ENCODE data around the gene COL17A1. TPM values are rescaled to one million over a fixed set of nuclear protein-coding genes. Genes with fewer than 3 reads are reported as not detected.

The COL17A1 gene
- total RNA-seq, 1 experiment from 2014 or later = 0.26 TPM

- ATAC-seq = no peak
- CTCF ChIA-PET = no interaction called here
These were observed 2.6 kb upstream of the COL17A1 start for GRCh38 chr10:104088239-104088638.

DNA sequence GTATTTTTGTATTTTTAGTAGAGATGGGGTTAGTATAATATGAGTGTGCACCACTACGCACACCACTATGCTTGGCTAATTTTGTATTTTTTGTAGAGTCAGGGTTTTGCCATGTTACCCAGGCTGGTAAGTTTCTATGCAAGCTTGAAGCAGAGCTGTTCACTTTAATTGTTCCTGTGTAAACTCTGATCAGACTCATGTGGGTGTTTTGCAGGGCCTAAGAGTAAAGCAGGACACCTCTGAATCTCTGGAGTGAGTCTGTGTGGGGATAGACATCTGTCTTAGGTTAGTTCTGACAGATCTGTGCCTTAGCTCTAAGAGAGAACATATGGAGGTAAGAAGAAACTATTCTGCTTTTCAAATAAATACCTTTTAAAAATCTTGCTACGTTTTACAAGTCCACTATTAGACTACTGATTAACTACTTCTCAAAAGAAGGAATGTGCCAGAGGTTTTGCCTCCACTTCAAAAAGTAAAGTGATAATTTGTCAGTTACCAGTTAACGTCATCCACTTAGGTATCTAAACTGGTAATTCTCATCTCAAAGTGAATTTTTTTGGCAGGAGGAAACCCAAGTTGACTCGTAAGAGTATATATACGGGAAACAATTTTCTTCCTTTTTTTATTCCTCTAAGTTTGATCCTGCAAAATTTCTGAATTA lies 1.1 kb downstream of the COL17A1 start:
- no peak overlapping the region for H3K27ac ChIP-seq (ENCODE audit: low read length)
- no peaks in the 10 kb centered on the region for H3K27me3 ChIP-seq (ENCODE audit: control insufficient read depth, insufficient read depth, low read length)
- in situ Hi-C loops (cut with HindIII; ENCODE audit: low pct_unique_long_range_greater_than_20kb, low sequenced_read_pairs) (no loop called here), intact Hi-C loops (cut with micrococcal nuclease; ENCODE audit: unreplicated experiment) (no loop called here)
- H3K4me3 ChIP-seq (ENCODE audit: low read depth in 2 of 2, low read length in 2 of 2) = no peak overlapping the region
- no peak for DNase-seq (ENCODE audit: low read depth, low spot score)
- CTCF ChIA-PET = no interaction called here
- TF ChIP-seq REST (IDR thresholded peaks at IDR 0.05; ENCODE audit: insufficient read depth in 1 of 2, low read depth in 2 of 2, low read length in 1 of 2) (no peak), CTCF (IDR thresholded peaks at IDR 0.05) (no peak), SIN3A (IDR thresholded peaks at IDR 0.05; ENCODE audit: borderline replicate concordance, insufficient read depth, low read depth, low read length) (no peak), POLR2AphosphoS5 (IDR thresholded peaks at IDR 0.05; ENCODE audit: low read depth, low read length) (no peak), TCF7L2 (IDR thresholded peaks at IDR 0.05; ENCODE audit: low read depth, low read length) (no peak)
- POLR2A ChIA-PET = no interaction called here
- no peak for ATAC-seq
- BruUV-seq (replicated peaks) = no TSS peak
- no peaks in the 10 kb centered on the region for H3K36me3 ChIP-seq (ENCODE audit: control insufficient read depth, insufficient read depth, low read length)
- H3K4me1 ChIP-seq (ENCODE audit: control insufficient read depth, insufficient read depth, low read length) = no peaks in the 10 kb centered on the region
- no peaks in the 10 kb centered on the region for H3K9me3 ChIP-seq (ENCODE audit: control insufficient read depth, insufficient read depth, low read depth, low read length)

More at GRCh38 chr10:104088239-104088638, 2.6 kb upstream of the COL17A1 start:
- H3K27me3 ChIP-seq (ENCODE audit: control insufficient read depth, insufficient read depth, low read length) = no peaks in the 10 kb centered on the region
- no peak overlapping the region for H3K27ac ChIP-seq (ENCODE audit: low read length)
- no peaks in the 10 kb centered on the region for H3K36me3 ChIP-seq (ENCODE audit: control insufficient read depth, insufficient read depth, low read length)
- H3K4me3 ChIP-seq (ENCODE audit: low read depth in 2 of 2, low read length in 2 of 2) = no peak overlapping the region
- no peak for DNase-seq (ENCODE audit: low read depth, low spot score)
- no TSS peak for BruUV-seq (replicated peaks)
- no peaks in the 10 kb centered on the region for H3K4me1 ChIP-seq (ENCODE audit: control insufficient read depth, insufficient read depth, low read length)
- intact Hi-C loops (cut with micrococcal nuclease; ENCODE audit: unreplicated experiment) (no loop called here), in situ Hi-C loops (cut with HindIII; ENCODE audit: low pct_unique_long_range_greater_than_20kb, low sequenced_read_pairs) (no loop called here)
- TF ChIP-seq REST (IDR thresholded peaks at IDR 0.05; ENCODE audit: insufficient read depth in 1 of 2, low read depth in 2 of 2, low read length in 1 of 2) = no peak
- TF ChIP-seq SIN3A (IDR thresholded peaks at IDR 0.05; ENCODE audit: borderline replicate concordance, insufficient read depth, low read depth, low read length) = no peak
- TF ChIP-seq TCF7L2 (IDR thresholded peaks at IDR 0.05; ENCODE audit: low read depth, low read length) = no peak
- TF ChIP-seq CTCF (IDR thresholded peaks at IDR 0.05) = no peak
- TF ChIP-seq POLR2AphosphoS5 (IDR thresholded peaks at IDR 0.05; ENCODE audit: low read depth, low read length) = no peak
- H3K9me3 ChIP-seq (ENCODE audit: control insufficient read depth, insufficient read depth, low read depth, low read length) = no peaks in the 10 kb centered on the region
- POLR2A ChIA-PET = interaction anchor here (0.6 kb wide), 1 partner anchor 56 kb away, joined by 7 read pairs; no protein-coding TSS in a partner anchor

Measured in Panc1 (cell line).